Measurements from ENCODE around the gene DNAI7.

DNAI7 gene

GRCh38 chr12:25110260-25110659 is 84.7 kb downstream of the DNAI7 start:
- FAIRE-seq (no peak), DNase-seq (ENCODE audit: extremely low spot score, insufficient read length, low read depth) (no peak)

- FAIRE-seq (peak; percentile 96), DNase-seq (ENCODE audit: extremely low spot score, insufficient read length, low read depth) (peak; percentile 46)
Observed at GRCh38 chr12:25107920-25108319, 87.0 kb downstream of the DNAI7 start.

- DNase-seq (ENCODE audit: extremely low spot score, insufficient read length, low read depth) (no peak), FAIRE-seq (no peak)
Observed at GRCh38 chr12:25106818-25107217, 88.1 kb downstream of the DNAI7 start.

GRCh38 chr12:25102402-25102801 is 92.6 kb downstream of the DNAI7 start:
- FAIRE-seq, result peak; percentile 53
- no peak for DNase-seq (ENCODE audit: extremely low spot score, insufficient read length, low read depth)

GRCh38 chr12:25101092-25101445 is 93.9 kb downstream of the DNAI7 start:
- FAIRE-seq, result peak; percentile 76

GRCh38 chr12:25100194-25101091 is 94.5 kb downstream of the DNAI7 start:
- DNase-seq (ENCODE audit: extremely low spot score, insufficient read length, low read depth) (no peak), FAIRE-seq (peak; percentile 29)

More at GRCh38 chr12:25101092-25101445, 93.9 kb downstream of the DNAI7 start:
- DNase-seq (ENCODE audit: extremely low spot score, insufficient read length, low read depth), result no peak

GRCh38 chr12:25099010-25099409 is 96.0 kb downstream of the DNAI7 start:
- DNase-seq (ENCODE audit: extremely low spot score, insufficient read length, low read depth) (no peak), FAIRE-seq (no peak)

GRCh38 chr12:25089738-25090137 is 105.2 kb downstream of the DNAI7 start:
- DNase-seq (ENCODE audit: extremely low spot score, insufficient read length, low read depth) (no peak), FAIRE-seq (no peak)

GRCh38 chr12:25087596-25087995 is 107.4 kb downstream of the DNAI7 start:
- DNase-seq (ENCODE audit: extremely low spot score, insufficient read length, low read depth), result no peak
- peak; percentile 18 for FAIRE-seq

GRCh38 chr12:25084816-25085215 is 110.1 kb downstream of the DNAI7 start:
- DNase-seq (ENCODE audit: extremely low spot score, insufficient read length, low read depth), result no peak
- FAIRE-seq, result no peak

- peak; percentile 58 for FAIRE-seq
- no peak for DNase-seq (ENCODE audit: extremely low spot score, insufficient read length, low read depth)
Observed at GRCh38 chr12:25083211-25083610, 111.7 kb downstream of the DNAI7 start.

- FAIRE-seq, result no peak
- DNase-seq (ENCODE audit: extremely low spot score, insufficient read length, low read depth), result no peak
Observed at GRCh38 chr12:25082628-25083027, 112.3 kb downstream of the DNAI7 start.

GRCh38 chr12:25079393-25079792 is 115.6 kb downstream of the DNAI7 start:
- FAIRE-seq (no peak), DNase-seq (ENCODE audit: extremely low spot score, insufficient read length, low read depth) (no peak)

GRCh38 chr12:25074954-25075353 is 120.0 kb downstream of the DNAI7 start:
- DNase-seq (ENCODE audit: extremely low spot score, insufficient read length, low read depth) (no peak), FAIRE-seq (peak; percentile 78)

- DNase-seq (ENCODE audit: extremely low spot score, insufficient read length, low read depth), result no peak
- no peak for FAIRE-seq
Observed at GRCh38 chr12:25074113-25074512, 120.8 kb downstream of the DNAI7 start.

- no peak for FAIRE-seq
Observed at GRCh38 chr12:25072906-25073650, 121.9 kb downstream of the DNAI7 start.

GRCh38 chr12:25071366-25071765 is 123.6 kb downstream of the DNAI7 start:
- FAIRE-seq (no peak), DNase-seq (ENCODE audit: extremely low spot score, insufficient read length, low read depth) (no peak)

More at GRCh38 chr12:25072906-25073650, 121.9 kb downstream of the DNAI7 start:
- DNase-seq (ENCODE audit: extremely low spot score, insufficient read length, low read depth), result no peak

GRCh38 chr12:25069224-25069623 is 125.7 kb downstream of the DNAI7 start:
- DNase-seq (ENCODE audit: extremely low spot score, insufficient read length, low read depth), result no peak
- FAIRE-seq, result no peak

GRCh38 chr12:25065035-25065434 is 129.9 kb downstream of the DNAI7 start:
- no peak for DNase-seq (ENCODE audit: extremely low spot score, insufficient read length, low read depth)
- peak; percentile 64 for FAIRE-seq

- DNase-seq (ENCODE audit: extremely low spot score, insufficient read length, low read depth), result no peak
- peak; percentile 78 for FAIRE-seq
Observed at GRCh38 chr12:25063873-25064628, 130.9 kb downstream of the DNAI7 start.

Measured in GM18507 (cell line).